GM18519 (cell line): ENCODE data around the gene CREM.

Source experiments
- ATAC-seq: cut with Tn5 transposase; IDR thresholded peaks from one replicate; pipeline ENCODE4 v1.9.1; 2021; ENCODE audit warnings: mild to moderate bottlenecking, moderate library complexity; ENCODE audit not compliant: unreplicated experiment, low FRiP score

Gene CREM

DNA sequence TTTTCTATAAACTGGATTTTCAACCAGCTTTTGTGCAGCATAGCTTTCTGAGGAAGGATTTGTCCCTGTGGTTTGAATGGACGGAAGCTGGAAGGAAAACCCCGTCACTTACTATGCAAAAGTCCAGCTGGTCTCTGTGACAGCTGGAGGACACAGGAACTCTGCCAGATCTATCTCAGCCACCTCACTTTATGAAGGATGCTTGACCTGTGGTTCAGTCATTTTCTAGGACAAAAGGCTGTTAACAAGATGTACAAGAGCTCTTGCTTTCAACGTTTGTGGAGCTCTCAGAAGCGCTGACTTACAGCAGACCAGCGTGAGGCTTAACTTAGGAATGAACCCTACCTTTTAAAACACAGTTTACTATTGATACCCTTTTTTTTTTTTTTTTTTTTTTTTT lies 90.8 kb downstream of the CREM start:
- no peak for ATAC-seq

- ATAC-seq = peak; percentile 52
Observed at GRCh38 chr10:35218339-35218955, 91.8 kb downstream of the CREM start.

- no peak for ATAC-seq
Observed at GRCh38 chr10:35219292-35219691, 92.6 kb downstream of the CREM start.

- ATAC-seq = no peak
Observed at GRCh38 chr10:35219891-35220890, 93.5 kb downstream of the CREM start.

DNA sequence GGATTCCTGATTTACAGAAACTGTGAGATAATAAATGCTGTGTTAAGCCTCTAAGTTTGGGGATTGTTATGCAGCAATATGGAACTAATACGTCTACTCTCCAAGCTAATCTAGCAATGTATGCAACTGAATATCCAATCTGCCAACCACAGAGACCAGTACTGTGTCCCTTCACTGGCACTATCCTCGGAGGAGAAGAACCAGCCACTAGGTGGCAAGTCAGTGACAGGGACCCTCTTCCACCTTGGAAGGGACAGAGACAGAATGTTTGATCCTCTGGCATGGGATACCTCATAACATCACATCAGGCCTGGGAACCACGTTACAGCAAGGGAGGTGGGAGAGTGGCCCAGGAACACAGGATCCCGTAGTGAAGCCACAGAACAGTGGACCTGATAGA lies 96.4 kb downstream of the CREM start:
- ATAC-seq = no peak

GRCh38 chr10:35224045-35224740 lies 97.5 kb downstream of the CREM start:
- no peak for ATAC-seq

DNA sequence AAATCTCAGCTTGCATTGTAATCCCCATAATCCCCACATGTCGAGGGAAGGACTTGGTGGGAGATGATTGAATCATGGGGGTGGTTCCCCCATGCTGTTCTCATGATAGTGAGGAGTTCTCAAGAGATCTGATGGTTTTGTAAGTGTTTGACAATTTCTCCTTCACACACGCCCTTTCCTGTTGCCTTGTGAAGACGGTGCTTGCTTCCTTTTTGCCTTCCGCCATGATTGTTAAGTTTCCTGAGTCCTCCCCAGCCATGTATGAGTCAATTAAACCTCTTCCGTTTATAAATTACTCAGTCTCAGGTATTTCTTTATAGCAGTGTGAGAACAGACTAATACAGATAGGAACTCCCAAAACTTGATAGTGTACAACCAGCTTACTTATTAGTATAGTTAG lies 98.6 kb downstream of the CREM start:
- no peak for ATAC-seq

- ATAC-seq = no peak
Observed at GRCh38 chr10:35226507-35226906, 99.9 kb downstream of the CREM start.

GRCh38 chr10:35228058-35228457 lies 101.4 kb downstream of the CREM start:
- ATAC-seq = no peak

DNA sequence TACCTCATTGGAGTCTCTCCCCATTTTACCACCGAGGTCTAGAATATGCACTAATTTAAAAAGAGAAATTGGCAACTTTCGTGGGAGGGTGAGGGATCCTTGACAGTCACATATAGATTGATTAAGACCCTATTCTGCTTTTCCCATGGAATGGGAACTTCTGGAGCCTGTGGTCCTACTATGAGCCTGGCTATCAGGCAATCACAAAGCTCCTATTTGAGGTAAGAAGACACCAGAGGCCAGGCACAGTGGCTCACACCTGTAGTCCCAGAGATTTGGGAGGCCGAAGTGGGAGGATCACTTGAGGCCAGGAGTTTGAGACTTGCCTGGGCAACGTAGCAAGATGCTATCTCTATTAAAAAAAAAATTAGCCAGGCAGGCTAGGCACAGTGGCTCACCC lies 105.0 kb downstream of the CREM start:
- ATAC-seq = no peak

GRCh38 chr10:35232527-35232926 lies 105.9 kb downstream of the CREM start:
- ATAC-seq = no peak

DNA sequence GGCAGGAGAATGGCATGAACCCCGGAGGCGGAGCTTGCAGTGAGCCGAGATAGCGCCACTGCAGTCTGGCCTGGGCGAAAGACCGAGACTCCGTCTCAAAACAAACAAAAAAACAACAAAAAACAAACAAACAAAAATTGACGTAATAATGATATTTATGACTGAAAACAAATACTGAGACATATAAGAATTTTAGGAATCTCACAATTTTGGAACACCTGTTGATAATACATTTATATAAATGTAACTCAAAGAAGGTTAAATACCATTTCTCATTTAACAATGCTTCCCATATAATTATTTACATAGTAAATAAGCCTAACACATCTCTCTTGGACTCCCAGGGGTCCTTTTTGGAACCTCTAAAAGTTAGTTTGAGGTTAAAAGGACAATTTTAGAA lies 107.4 kb downstream of the CREM start:
- no peak for ATAC-seq

GRCh38 chr10:35236739-35237138 lies 110.1 kb downstream of the CREM start:
- no peak for ATAC-seq

- ATAC-seq = no peak
Observed at GRCh38 chr10:35237766-35238512, 111.3 kb downstream of the CREM start.

DNA sequence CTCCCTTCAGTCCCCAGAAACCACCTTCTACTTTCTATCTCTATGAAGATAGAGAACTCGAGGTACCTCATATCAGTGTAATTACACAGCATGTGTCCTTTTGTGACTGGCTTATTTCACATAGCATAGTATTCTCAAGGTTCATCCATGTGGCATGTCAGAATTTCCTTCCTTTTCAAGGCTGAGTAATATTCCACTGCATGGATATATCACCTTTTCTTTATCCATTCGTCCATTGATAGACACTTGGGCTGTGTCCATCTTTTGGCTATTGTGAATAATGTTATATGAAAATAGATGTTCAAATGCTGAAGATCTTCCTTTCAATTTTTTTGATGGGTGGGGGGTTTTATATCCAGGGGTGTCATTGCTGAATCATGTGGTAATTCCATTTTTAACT lies 117.9 kb downstream of the CREM start:
- no peak for ATAC-seq

DNA sequence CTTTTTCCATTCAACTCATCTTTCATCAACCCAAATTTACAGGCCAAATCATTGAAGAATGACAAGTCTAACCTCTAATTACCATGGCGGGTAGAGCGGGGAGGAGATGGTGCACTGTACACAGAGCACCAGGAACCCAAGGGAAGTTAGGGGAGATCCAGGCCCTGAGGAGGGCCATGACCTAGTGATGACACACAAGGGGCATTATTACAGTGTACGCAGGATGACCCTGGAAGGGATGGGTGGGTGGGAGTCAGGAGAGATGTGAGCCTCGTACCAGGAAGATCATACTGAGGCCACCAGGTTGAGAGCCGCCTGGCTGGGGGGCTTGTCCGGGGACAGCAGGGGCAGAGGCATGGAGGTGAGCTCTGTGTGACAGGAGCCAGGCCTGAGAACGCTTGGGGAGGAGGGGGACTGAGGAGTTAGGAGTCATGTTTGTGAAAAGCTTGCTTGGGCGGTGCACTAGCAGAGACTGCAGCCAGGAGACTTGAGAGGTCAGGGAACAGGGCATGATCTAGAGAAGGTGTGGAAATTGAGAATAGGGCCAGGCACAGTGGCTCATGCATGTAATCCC lies 120.2 kb downstream of the CREM start:
- no peak for ATAC-seq

GRCh38 chr10:35251373-35252100 lies 124.9 kb downstream of the CREM start:
- ATAC-seq = no peak

DNA sequence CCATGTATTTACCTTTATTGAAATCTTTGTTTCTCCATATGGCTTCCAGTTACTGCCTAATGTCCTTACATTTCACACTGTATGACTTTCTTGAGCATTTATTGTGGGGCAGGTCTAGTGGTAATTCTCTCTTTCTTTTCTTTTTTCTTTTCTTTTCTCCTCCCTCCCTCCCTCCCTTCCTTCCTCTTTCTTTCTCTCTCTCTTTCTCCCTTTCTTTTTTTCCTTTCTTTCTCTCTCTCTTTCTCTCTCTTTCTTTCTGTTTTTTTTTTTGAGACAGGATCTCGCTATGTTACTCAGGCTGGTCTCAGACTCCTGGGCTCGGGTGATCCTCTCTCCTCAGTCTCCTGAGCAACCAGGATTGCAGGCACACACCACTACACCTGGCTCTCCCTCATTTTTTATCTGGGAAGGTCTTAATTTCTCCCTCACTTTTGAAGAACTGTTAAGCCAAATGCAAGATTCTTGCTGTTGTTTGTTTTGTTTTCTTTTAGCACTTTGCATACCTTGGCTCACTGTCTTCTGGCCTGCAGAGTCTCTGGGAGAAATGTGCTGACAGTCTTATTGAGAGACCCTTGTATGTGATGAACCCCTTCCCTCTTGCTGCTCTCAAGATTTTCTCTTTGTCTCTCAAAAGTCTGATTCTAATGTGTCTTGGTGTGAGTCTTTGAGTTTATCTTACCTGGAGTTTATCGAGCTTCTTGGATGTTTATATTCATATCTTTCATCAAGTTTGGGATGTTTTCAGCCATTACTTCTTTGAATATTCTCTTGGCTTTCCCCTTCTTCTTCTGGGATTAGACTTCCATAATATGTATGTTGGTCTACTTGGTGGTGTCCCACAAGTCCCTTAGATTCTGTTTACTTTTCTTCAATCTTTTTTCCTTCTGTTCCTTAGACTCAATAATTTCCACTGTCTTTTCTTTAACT lies 130.7 kb downstream of the CREM start:
- no peak for ATAC-seq
